CD4-positive, alpha-beta T cell treated with Interleukin-4 for 1 hour (primary cell): ENCODE results near the gene ASB2.

Experiments used
- DNase-seq, 2 donors: peaks; one replicate each; pipeline ENCODE4 v3.0.0-alpha.2; 2020 to 2022

ASB2 gene

GRCh38 chr14:93978735-93979134 lies 2.4 kb upstream of the ASB2 start:
- no peak for DNase-seq

GRCh38 chr14:93977790-93978581 lies 1.6 kb upstream of the ASB2 start:
- peak; percentile 75 to 84 for DNase-seq

GRCh38 chr14:93977171-93977570 lies 801 bp upstream of the ASB2 start:
- no peak for DNase-seq

- DNase-seq, result no peak
Measured at GRCh38 chr14:93975791-93976476, 436 bp downstream of the ASB2 start.

GRCh38 chr14:93974833-93975232 lies 1.5 kb downstream of the ASB2 start:
- no peak for DNase-seq

- no peak for DNase-seq
Measured at GRCh38 chr14:93974299-93974698, 2.1 kb downstream of the ASB2 start.

GRCh38 chr14:93973607-93974006 lies 2.8 kb downstream of the ASB2 start:
- DNase-seq, result no peak

- no peak for DNase-seq
Measured at GRCh38 chr14:93972618-93973205, 3.7 kb downstream of the ASB2 start.

GRCh38 chr14:93971635-93972027 lies 4.7 kb downstream of the ASB2 start:
- no peak for DNase-seq

GRCh38 chr14:93970965-93971634 lies 5.3 kb downstream of the ASB2 start:
- peak; percentile 44 to 48 for DNase-seq

GRCh38 chr14:93970585-93970964 lies 5.8 kb downstream of the ASB2 start:
- DNase-seq, result peak; percentile 79 to 80

GRCh38 chr14:93969082-93969828 lies 7.1 kb downstream of the ASB2 start:
- no peak for DNase-seq

GRCh38 chr14:93967637-93968250 lies 8.6 kb downstream of the ASB2 start:
- peak in 1 of 2 donors; percentile 59 for DNase-seq

- no peak for DNase-seq
Measured at GRCh38 chr14:93965946-93966474, 10.4 kb downstream of the ASB2 start.

- DNase-seq, result no peak
Measured at GRCh38 chr14:93965287-93965821, 11.0 kb downstream of the ASB2 start.

GRCh38 chr14:93964820-93965286 lies 11.5 kb downstream of the ASB2 start:
- DNase-seq, result no peak

- DNase-seq, result no peak
Measured at GRCh38 chr14:93964281-93964680, 12.1 kb downstream of the ASB2 start.

- no peak for DNase-seq
Measured at GRCh38 chr14:93963692-93964091, 12.7 kb downstream of the ASB2 start.

GRCh38 chr14:93962701-93963601 lies 13.4 kb downstream of the ASB2 start:
- peak; percentile 71 to 77 for DNase-seq

- no peak for DNase-seq
Measured at GRCh38 chr14:93961620-93962019, 14.8 kb downstream of the ASB2 start.
